GM19397 (cell line): ENCODE data around the gene KAT14.
"Not testable (repeated sequence)": the region's sequence is repeated elsewhere in the genome, so short reads cannot be mapped to it uniquely, and the experiment has no call there.

ENCODE experiments used
- ATAC-seq: cut with Tn5 transposase; IDR thresholded peaks from one replicate; pipeline ENCODE4 v1.9.1; 2021; ENCODE audit warnings: mild to moderate bottlenecking, moderate library complexity; ENCODE audit not compliant: unreplicated experiment

Gene KAT14

GRCh38 chr20:18218280-18218679, 80.6 kb downstream of the KAT14 start:
- no peak for ATAC-seq

- no peak for ATAC-seq
These were observed 85.7 kb downstream of the KAT14 start for GRCh38 chr20:18223409-18223808.

- ATAC-seq = no peak
These were observed 87.4 kb downstream of the KAT14 start for GRCh38 chr20:18224968-18225568.

GRCh38 chr20:18225632-18226031, 88.0 kb downstream of the KAT14 start:
- ATAC-seq = no peak

GRCh38 chr20:18226741-18227140, 89.1 kb downstream of the KAT14 start:
- ATAC-seq = not testable (repeated sequence)

- ATAC-seq = no peak
These were observed 95.8 kb downstream of the KAT14 start for GRCh38 chr20:18233408-18233943.
